ENCODE data around the gene SINHCAF. TPM values are rescaled to one million over a fixed set of nuclear protein-coding genes. Genes with fewer than 3 reads are reported as not detected.

SINHCAF gene
- total and polyA plus RNA-seq, 2 of the 8 experiments (the other 6 are each of a cell fraction or from before 2014, with no cell fraction given), result 138 to 576 TPM

GRCh38 chr12:31250179-31250578 is 75.8 kb downstream of the SINHCAF start:
- H3K14ac ChIP-seq (ENCODE audit: insufficient read length), result no peak overlapping the region
- no peak overlapping the region for H2BK20ac ChIP-seq (ENCODE audit: low read length)
- no peak overlapping the region for H3K9ac ChIP-seq (replicated peaks in 1 of 4; ENCODE audit: extremely low read depth in 1 of 4, low read depth in 3 of 4, low read length in 3 of 4)
- no peaks in the 10 kb centered on the region; the same call in 1 of the 2 replicates for H3K23me2 ChIP-seq (ENCODE audit: low read depth, low read length)
- H3K36me3 ChIP-seq (ENCODE audit: control insufficient read depth in 2 of 4, insufficient read depth in 4 of 4, low read length in 3 of 4), result no peaks in the 10 kb centered on the region
- ChIA-PET POLR2A (ENCODE audit: partially characterized antibody) (interaction anchor here (0.9 kb wide), 1 partner anchor 22 kb away, joined by 3 read pairs; no protein-coding TSS in a partner anchor), CTCF (ENCODE audit: partially characterized antibody) (interaction anchor here (0.6 to 9.5 kb wide), 12 partner anchors 10 to 411 kb away, joined by 3 to 108 read pairs (median 4); no protein-coding TSS in a partner anchor)
- no peak overlapping the region for H3K4me3 ChIP-seq (ENCODE audit: extremely low read depth in 1 of 4, insufficient read depth in 2 of 4, low read depth in 3 of 4, low read length in 4 of 4)
- H3K4ac ChIP-seq (replicated peaks; ENCODE audit: insufficient read length, low read depth, low read length), result no peak overlapping the region
- H3K23ac ChIP-seq (ENCODE audit: insufficient read length), result no peak overlapping the region
- H3K27ac ChIP-seq (ENCODE audit: low read depth, low read length), result no peak overlapping the region
- H2BK120ac ChIP-seq (replicated peaks; ENCODE audit: low read depth, low read length), result no peak overlapping the region
- no peak overlapping the region for H3K4me2 ChIP-seq (ENCODE audit: insufficient read depth in 1 of 2, low read depth in 2 of 2, low read length in 2 of 2)
- TF ChIP-seq SIRT6 (IDR thresholded peaks at IDR 0.05; ENCODE audit: low read length) (no peak), CTCF (IDR thresholded peaks at IDR 0.05; ENCODE audit: control extremely low read depth in 1 of 3, insufficient read depth in 1 of 3, low read depth in 1 of 3, low read length in 3 of 3) (0 out of 4 replicates have a peak, but pooled peaks of 1 of the 3 experiments have one; percentile 1), GTF2F1 (IDR thresholded peaks at IDR 0.05; ENCODE audit: borderline replicate concordance, low read depth, low read length) (no peak)
- no peak overlapping the region for H4K5ac ChIP-seq (ENCODE audit: insufficient read length, low read depth, low read length)
- no peak overlapping the region for H2AFZ ChIP-seq (ENCODE audit: low read length)
- H3K79me1 ChIP-seq (ENCODE audit: low read depth, low read length), result no peaks in the 10 kb centered on the region
- no peak overlapping the region for H3K18ac ChIP-seq (ENCODE audit: extremely low read depth, low read length)
- FAIRE-seq (no peak), DNase-seq (ENCODE audit: low read depth in 1 of 2, low spot score in 2 of 2) (no peak)
- H4K8ac ChIP-seq (ENCODE audit: extremely low read depth, insufficient read depth, low read length), result no peak overlapping the region
- H4K91ac ChIP-seq (replicated peaks; ENCODE audit: insufficient read length, low read length), result no peak overlapping the region
- H3K56ac ChIP-seq (replicated peaks; ENCODE audit: insufficient read length, low read depth, low read length), result no peak overlapping the region
- H3K4me1 ChIP-seq (replicated peaks in 1 of 4; ENCODE audit: control insufficient read depth in 3 of 4, insufficient read depth in 4 of 4, low read length in 3 of 4), result peaks cover 0 to 7% (median 2%) of the 10 kb centered on the region in 4 experiments; a peak in 2 of 7 replicates
- H3K9me3 ChIP-seq (ENCODE audit: insufficient read depth in 2 of 2, low read depth in 1 of 2, low read length in 1 of 2), result no peaks in the 10 kb centered on the region
- WGBS, 2 experiments (ENCODE audit: extremely low coverage in 1 of 2, insufficient coverage in 1 of 2, insufficient read length in 1 of 2, insufficient replicate concordance in 2 of 2, low coverage in 1 of 2, low lambda C conversion rate in 2 of 2, missing lambda C conversion rate in 1 of 2), result 82% methylated on average over 6 of the region's 6 CpGs; no CpG with 5 or more reads in 1 of the 2 experiments
- H2BK5ac ChIP-seq (ENCODE audit: low read depth, low read length), result no peak overlapping the region
- H3K27me3 ChIP-seq (replicated peaks in 1 of 4; ENCODE audit: control insufficient read depth in 3 of 4, extremely low read depth in 1 of 4, insufficient read depth in 3 of 4, low read length in 3 of 4), result no peaks in the 10 kb centered on the region; a peak in 1 of 7 replicates
- no peak overlapping the region for H2BK15ac ChIP-seq (ENCODE audit: low read length)
- H3K79me2 ChIP-seq (ENCODE audit: control insufficient read depth in 1 of 2, insufficient read depth in 2 of 2, low read length in 2 of 2), result no peaks in the 10 kb centered on the region
- H4K20me1 ChIP-seq (replicated peaks in 1 of 2; ENCODE audit: control insufficient read depth in 1 of 2, insufficient read depth in 2 of 2, low read length in 2 of 2), result no peaks in the 10 kb centered on the region
- no peak overlapping the region for H2BK12ac ChIP-seq (ENCODE audit: low read depth, low read length)
- no peak overlapping the region for H2AK5ac ChIP-seq (ENCODE audit: low read depth, low read length)
